Progenitor cell of endocrine pancreas (in vitro differentiated cells): ENCODE data around the gene LRG1. TPM values are rescaled to one million over a fixed set of nuclear protein-coding genes. Genes with fewer than 3 reads are reported as not detected.
A peak's percentile ranks its signal among the peaks of the same experiment; 100 is the strongest.

Source experiments
- DNase-seq: peaks from one replicate; pipeline ENCODE4 v3.0.0; 2021; ENCODE audit warnings: low spot score; ENCODE audit not compliant: unreplicated experiment
- H3K27ac Mint-ChIP-seq: 2 replicates; pipeline ENCODE4 v1.8.0; 2021; ENCODE audit warnings: mild to moderate bottlenecking, moderate library complexity, mixed read lengths
- H3K27me3 Mint-ChIP-seq: 2 replicates; pipeline ENCODE4 v1.8.0; 2021; ENCODE audit warnings: mixed read lengths
- H3K36me3 Mint-ChIP-seq: 2 replicates; pipeline ENCODE4 v1.8.0; 2022; ENCODE audit warnings: mixed read lengths; ENCODE audit not compliant: insufficient read depth
- H3K4me1 Mint-ChIP-seq: 2 replicates; pipeline ENCODE4 v1.8.0; 2021; ENCODE audit warnings: low read depth, mixed read lengths
- H3K4me3 Mint-ChIP-seq: 2 replicates; pipeline ENCODE4 v1.8.0; 2021; ENCODE audit warnings: low read depth, mild to moderate bottlenecking, moderate library complexity, mixed read lengths
- H3K9me3 Mint-ChIP-seq: 2 replicates; pipeline ENCODE4 v1.8.0; 2021; ENCODE audit warnings: low read depth, mixed read lengths
- CTCF ChIP-seq: fragments of 200-600 bp; sonication (generic); IDR thresholded peaks from one replicate; pipeline ENCODE4 v1.5.0; 2021; ENCODE audit warnings: antibody characterized with exemption, mild to moderate bottlenecking; ENCODE audit not compliant: unreplicated experiment
- total RNA-seq: library from RNA; stranded (reverse); gene quantifications from 2 replicates; pipeline ENCODE4 v1.2.1, GENCODE V29; 2021

The LRG1 gene
- total RNA-seq, 1 donor from 2014 or later = 0.34 TPM

- H3K4me3 Mint-ChIP-seq = no peak overlapping the region
- no peaks in the 10 kb centered on the region for H3K36me3 Mint-ChIP-seq
- TF ChIP-seq CTCF = no peak
- DNase-seq = no peak
- H3K9me3 Mint-ChIP-seq = no peaks in the 10 kb centered on the region
- no peaks in the 10 kb centered on the region for H3K27me3 Mint-ChIP-seq
- H3K27ac Mint-ChIP-seq = no peak overlapping the region
- no peaks in the 10 kb centered on the region for H3K4me1 Mint-ChIP-seq
Measured at GRCh38 chr19:4539169-4539692, 605 bp downstream of the LRG1 start.

DNA sequence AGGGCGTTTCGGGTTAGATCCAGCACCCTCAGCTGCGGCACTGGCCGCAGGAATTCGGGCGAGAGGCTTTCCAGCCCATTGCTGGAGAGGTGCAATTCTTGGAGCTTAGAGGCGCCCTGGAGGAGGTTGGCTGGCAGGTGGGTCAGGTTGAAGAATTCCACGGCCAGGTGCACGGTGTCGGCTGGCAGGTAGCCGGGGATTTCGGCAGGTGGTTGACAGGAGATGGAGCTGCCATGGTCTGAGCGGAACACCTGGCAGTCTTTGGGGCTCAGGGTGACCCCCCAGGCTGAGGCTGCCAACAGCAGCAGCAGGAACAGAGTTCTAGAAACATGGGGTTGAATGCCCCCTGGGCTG, 1.3 kb downstream of the LRG1 start:
- H3K27me3 Mint-ChIP-seq = no peaks in the 10 kb centered on the region

DNA sequence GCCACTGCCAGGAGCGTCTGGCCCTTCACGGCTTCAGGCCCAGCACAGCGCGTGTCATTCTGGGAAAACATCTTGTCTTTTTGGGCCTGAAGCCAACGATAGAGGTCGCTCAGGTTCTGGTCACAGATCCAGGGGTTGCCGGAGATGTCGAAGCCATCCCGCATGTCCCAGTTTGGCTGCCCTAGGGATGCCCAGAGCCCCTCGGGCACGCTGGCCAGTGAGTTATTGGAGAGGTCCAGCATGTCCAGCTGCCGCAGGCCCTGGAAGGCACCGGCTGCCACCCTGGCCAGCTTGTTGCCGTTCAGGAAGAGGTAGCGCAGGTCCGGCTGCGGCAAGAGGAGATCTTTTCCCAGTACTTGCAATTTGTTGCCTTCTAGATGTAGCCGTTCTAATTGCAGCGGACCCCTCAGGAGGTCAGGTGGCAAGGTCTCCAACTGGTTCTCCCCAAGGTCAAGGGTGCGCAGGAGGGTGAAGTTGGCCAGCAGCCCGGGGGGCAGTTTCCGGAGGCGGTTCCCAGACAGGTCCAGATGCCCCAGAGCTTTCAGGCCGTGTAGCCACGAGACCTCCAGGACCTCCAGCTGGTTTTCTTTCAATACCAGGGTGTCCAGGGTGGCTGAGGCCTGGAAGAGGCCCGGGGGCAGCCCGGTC, 1.8 kb downstream of the LRG1 start:
- H3K27ac Mint-ChIP-seq = no peak overlapping the region
- no peak for DNase-seq
- no peaks in the 10 kb centered on the region for H3K36me3 Mint-ChIP-seq
- peaks cover 3% of the 10 kb centered on the region for H3K27me3 Mint-ChIP-seq
- no peak for TF ChIP-seq CTCF
- H3K4me1 Mint-ChIP-seq = no peaks in the 10 kb centered on the region
- H3K9me3 Mint-ChIP-seq = no peaks in the 10 kb centered on the region
- no peak overlapping the region for H3K4me3 Mint-ChIP-seq

More for the DNA sequence above, 1.3 kb downstream of the LRG1 start:
- TF ChIP-seq CTCF = no peak
- Mint-ChIP-seq H3K4me1 (no peaks in the 10 kb centered on the region), H3K9me3 (no peaks in the 10 kb centered on the region), H3K36me3 (no peaks in the 10 kb centered on the region), H3K27ac (no peak overlapping the region), H3K4me3 (no peak overlapping the region)
- DNase-seq = no peak

DNA sequence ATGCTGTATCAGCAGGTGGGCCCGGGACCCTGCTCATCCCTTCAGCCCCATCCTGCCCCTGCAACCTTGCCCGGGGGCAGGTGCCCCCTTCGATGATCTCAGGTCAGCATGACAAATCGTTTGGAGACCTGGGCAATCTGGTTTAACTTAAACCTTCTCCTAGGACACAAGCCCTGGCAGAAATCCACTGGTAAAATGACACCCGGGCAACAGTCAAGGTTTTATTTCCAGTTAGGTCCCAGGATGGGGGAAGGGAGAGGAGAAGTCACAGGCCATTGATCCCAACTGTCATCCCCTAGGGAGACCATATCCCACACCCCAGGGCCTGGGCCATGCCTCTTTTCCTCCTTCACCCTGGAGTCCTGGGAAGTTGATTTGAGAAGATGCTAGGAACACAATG, 3.0 kb downstream of the LRG1 start:
- Mint-ChIP-seq H3K27ac (no peak overlapping the region), H3K36me3 (no peaks in the 10 kb centered on the region), H3K4me1 (no peaks in the 10 kb centered on the region), H3K9me3 (no peaks in the 10 kb centered on the region), H3K4me3 (no peak overlapping the region), H3K27me3 (peaks cover 3% of the 10 kb centered on the region)
- DNase-seq = no peak
- no peak for TF ChIP-seq CTCF

DNA sequence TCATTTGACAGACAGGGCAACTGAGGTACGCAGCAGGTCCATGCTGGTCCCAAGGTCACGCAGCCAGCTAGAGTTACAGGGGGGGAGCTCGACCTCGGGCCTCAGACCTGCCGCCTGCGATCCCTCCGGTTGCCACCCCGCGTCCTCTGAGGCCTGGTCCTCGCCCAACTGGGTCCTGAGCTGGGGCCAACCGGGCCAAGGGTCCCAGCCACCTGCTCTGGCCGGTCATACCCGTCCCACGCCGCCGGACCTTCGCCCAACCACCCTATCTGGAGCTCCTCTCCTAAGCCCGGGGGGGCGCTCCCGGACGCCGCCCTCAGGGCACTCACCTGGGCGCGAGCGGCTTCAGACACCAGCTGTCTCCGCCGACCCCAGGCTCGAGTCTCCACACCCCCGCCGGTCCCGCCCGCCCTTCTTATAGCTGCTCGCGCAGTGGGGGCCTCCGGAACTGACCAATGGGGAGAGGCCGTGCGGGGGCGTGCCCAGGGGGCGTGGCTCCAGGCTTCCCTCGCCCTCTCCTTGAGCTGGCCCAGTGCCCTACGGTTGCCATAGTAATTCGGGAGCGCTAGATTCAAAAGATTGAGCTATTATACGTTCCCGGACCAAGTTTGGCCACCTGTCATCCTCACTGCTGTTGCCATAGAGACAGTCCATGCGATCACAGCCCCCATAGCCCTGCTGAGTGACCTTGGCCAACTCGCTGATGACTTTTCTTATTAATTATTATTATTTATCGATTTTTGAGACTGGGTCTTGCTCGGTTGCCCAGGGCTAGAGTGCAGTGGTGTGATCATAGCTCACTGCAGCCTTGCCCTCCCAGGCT, 4.8 kb downstream of the LRG1 start, which contains the start of gene PLIN5:
Gene PLIN5 (minus strand): TSS at position 389 of the 823 bp plus-strand sequence. CDS start 1,150 bp downstream, outside the sequence.
- TF ChIP-seq CTCF = peak; percentile 32
- Mint-ChIP-seq H3K4me1 (no peaks in the 10 kb centered on the region), H3K36me3 (no peaks in the 10 kb centered on the region), H3K27me3 (peaks cover 3% of the 10 kb centered on the region), H3K27ac (no peak within 1 kb of the TSS), H3K4me3 (peak within 1 kb of the TSS; percentile 40), H3K9me3 (no peaks in the 10 kb centered on the region)
- peak; percentile 74 for DNase-seq
